Measurements from ENCODE around the gene NMT2.

DNA sequence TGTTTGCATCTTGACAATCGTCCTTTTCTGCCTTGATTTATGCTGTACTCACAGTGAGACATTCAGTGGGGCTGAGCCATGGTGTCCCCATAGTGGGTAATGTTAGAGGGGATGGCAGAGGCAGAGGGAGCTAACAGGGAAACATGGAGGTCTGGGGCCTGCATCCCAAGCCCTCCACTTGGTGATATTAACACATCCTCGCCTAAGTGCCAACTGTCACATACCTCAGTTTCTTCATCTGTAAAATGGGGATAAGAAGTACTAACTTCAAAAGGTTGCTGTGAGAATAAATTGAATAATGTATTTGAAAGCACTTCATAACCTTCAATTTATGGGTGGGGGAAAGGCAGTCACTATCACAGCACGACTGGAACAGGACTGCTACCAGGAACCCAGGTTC is 43.6 kb downstream of the NMT2 start:
- TF ChIP-seq, protein P1, sequence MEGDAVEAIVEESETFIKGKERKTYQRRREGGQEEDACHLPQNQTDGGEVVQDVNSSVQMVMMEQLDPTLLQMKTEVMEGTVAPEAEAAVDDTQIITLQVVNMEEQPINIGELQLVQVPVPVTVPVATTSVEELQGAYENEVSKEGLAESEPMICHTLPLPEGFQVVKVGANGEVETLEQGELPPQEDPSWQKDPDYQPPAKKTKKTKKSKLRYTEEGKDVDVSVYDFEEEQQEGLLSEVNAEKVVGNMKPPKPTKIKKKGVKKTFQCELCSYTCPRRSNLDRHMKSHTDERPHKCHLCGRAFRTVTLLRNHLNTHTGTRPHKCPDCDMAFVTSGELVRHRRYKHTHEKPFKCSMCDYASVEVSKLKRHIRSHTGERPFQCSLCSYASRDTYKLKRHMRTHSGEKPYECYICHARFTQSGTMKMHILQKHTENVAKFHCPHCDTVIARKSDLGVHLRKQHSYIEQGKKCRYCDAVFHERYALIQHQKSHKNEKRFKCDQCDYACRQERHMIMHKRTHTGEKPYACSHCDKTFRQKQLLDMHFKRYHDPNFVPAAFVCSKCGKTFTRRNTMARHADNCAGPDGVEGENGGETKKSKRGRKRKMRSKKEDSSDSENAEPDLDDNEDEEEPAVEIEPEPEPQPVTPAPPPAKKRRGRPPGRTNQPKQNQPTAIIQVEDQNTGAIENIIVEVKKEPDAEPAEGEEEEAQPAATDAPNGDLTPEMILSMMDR (conservative IDR thresholded peaks at IDR 0.05; ENCODE audit: low read length) = no peak
- no peak for TF ChIP-seq EZH2phosphoT487 (IDR thresholded peaks at IDR 0.05; ENCODE audit: borderline replicate concordance, low read depth, low read length)
